ENCODE data around the gene PARL.

DNA sequence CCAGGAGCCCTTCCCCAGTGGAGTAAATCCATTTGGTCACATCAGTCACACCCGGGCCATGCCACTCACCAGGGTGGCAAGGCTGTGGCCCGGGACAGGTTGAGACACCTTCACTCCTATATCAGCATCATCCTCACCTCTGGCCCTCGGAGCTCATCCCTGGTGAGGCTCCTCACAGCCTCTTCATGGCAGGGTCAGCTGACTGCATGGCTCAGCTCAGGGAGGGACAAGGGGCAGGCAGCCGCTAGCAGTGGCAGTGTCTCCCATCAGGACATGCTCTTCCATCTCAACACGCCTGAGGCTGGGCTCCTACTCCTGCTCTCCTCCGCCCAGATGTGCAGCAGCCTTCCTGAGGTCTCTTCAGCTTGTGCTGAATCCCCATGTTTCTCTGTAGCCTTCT lies 26.4 kb upstream of the PARL start:
- TF ChIP-seq, protein P1, sequence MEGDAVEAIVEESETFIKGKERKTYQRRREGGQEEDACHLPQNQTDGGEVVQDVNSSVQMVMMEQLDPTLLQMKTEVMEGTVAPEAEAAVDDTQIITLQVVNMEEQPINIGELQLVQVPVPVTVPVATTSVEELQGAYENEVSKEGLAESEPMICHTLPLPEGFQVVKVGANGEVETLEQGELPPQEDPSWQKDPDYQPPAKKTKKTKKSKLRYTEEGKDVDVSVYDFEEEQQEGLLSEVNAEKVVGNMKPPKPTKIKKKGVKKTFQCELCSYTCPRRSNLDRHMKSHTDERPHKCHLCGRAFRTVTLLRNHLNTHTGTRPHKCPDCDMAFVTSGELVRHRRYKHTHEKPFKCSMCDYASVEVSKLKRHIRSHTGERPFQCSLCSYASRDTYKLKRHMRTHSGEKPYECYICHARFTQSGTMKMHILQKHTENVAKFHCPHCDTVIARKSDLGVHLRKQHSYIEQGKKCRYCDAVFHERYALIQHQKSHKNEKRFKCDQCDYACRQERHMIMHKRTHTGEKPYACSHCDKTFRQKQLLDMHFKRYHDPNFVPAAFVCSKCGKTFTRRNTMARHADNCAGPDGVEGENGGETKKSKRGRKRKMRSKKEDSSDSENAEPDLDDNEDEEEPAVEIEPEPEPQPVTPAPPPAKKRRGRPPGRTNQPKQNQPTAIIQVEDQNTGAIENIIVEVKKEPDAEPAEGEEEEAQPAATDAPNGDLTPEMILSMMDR (IDR thresholded peaks at IDR 0.05), result no peak
- no peak for TF ChIP-seq POLR2A (IDR thresholded peaks at IDR 0.05)

Measured in uterus (tissue), 2 donors.